DMS153 (cell line): ENCODE results near the gene ZBTB11.
A peak's percentile ranks its signal among the peaks of the same experiment; 100 is the strongest.
"Not testable (repeated sequence)": the region's sequence is repeated elsewhere in the genome, so short reads cannot be mapped to it uniquely, and the experiment has no call there.

Source experiments
- DNase-seq: peaks from one replicate; lab custom pipeline; 2025; lab: John Stamatoyannopoulos, UW

The ZBTB11 gene, protein sequence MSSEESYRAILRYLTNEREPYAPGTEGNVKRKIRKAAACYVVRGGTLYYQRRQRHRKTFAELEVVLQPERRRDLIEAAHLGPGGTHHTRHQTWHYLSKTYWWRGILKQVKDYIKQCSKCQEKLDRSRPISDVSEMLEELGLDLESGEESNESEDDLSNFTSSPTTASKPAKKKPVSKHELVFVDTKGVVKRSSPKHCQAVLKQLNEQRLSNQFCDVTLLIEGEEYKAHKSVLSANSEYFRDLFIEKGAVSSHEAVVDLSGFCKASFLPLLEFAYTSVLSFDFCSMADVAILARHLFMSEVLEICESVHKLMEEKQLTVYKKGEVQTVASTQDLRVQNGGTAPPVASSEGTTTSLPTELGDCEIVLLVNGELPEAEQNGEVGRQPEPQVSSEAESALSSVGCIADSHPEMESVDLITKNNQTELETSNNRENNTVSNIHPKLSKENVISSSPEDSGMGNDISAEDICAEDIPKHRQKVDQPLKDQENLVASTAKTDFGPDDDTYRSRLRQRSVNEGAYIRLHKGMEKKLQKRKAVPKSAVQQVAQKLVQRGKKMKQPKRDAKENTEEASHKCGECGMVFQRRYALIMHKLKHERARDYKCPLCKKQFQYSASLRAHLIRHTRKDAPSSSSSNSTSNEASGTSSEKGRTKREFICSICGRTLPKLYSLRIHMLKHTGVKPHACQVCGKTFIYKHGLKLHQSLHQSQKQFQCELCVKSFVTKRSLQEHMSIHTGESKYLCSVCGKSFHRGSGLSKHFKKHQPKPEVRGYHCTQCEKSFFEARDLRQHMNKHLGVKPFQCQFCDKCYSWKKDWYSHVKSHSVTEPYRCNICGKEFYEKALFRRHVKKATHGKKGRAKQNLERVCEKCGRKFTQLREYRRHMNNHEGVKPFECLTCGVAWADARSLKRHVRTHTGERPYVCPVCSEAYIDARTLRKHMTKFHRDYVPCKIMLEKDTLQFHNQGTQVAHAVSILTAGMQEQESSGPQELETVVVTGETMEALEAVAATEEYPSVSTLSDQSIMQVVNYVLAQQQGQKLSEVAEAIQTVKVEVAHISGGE

DNA sequence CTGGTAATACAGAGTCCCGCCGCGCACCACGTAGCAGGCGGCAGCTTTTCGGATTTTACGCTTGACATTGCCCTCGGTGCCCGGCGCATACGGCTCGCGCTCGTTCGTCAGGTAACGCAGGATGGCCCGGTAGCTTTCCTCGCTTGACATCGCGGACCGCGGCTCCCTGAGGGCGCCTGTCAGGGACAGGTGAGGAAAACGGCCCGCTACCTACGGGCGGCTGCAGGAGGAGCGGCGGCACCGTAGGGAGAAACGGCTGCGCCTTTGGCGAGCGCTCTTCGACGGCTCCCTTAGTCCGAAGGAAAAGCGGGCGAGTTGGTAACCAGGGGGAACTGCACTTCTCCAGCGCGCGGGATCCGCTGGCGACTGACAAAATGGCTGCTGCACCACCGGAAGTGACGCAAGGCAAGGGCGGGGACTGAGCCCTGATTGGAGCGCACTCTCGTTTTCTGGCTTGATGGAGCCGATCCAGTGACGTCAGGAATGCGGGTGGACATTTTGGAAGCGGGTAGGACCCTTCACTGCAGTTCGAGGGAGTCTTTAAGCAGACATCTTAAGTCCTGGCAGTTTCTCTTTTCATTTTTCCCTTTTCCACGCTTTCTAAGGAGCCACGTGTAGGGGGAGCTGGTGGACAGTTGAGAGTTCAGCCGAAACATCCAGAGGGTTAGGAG lies at the start of gene ZBTB11:
Gene ZBTB11, minus strand, starts transcription at position 368 of the 671 bp plus-strand sequence. Its CDS starts 218 bp downstream, at position 150.
- no peak for DNase-seq

GRCh38 chr3:101725890-101726275 lies 49.0 kb upstream of the ZBTB11 start:
- no peak for DNase-seq

- DNase-seq, result no peak
Observed at GRCh38 chr3:101725194-101725889, 48.4 kb upstream of the ZBTB11 start.

GRCh38 chr3:101724329-101725193 lies 47.6 kb upstream of the ZBTB11 start, which contains the start of gene CEP97:
TSS of gene CEP97 (plus strand) at chr3:101724614. CDS start at chr3:101724677, 63 bp downstream.
- peak; percentile 86 for DNase-seq

GRCh38 chr3:101722394-101723173 lies 45.7 kb upstream of the ZBTB11 start:
- DNase-seq, result no peak

DNA sequence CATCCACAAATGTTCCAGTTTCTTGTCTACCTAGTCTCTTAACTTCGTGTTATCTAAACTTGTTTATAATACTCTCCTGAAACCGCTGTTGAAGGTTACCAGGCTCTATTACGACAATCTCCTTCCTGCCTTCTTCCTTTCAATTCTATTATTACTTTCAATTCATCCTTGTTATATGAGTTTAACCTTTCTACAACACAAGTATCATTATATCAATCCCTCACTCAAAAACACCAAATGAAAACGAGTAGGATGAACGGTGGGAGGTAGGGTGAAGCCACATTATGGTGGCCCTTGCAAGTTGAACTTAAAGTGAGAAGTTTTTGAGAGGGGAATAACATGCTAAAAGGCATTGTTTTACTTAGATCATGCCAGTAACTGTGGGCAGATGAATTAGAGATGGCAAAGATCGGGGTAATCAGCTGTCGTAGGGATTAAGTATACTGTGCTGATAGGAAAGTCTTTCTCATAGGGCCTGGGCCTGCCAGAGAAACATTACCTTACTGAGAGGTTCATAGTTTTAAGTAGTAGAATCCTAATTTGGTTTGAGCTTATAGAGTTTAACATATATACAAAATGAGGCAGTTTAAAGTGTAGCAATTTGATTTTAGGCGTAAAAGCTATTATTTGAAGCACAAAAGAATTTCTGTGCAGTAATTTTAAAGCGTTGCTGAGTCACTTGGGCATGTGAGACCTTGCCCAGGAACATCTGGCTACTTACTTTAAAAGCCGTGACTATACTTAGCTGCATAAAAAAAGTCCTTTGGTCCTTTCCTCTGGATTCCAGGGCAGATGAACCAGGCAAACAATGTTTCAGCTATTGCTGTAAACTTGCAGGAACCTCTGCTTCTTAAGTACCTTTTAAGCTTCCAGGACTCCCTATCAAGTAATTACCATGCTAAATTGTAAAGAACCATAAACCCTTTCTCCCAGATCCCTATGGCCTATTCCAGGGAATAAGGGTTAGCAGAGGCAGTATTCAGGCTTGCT lies 44.2 kb upstream of the ZBTB11 start:
- DNase-seq, result no peak

DNA sequence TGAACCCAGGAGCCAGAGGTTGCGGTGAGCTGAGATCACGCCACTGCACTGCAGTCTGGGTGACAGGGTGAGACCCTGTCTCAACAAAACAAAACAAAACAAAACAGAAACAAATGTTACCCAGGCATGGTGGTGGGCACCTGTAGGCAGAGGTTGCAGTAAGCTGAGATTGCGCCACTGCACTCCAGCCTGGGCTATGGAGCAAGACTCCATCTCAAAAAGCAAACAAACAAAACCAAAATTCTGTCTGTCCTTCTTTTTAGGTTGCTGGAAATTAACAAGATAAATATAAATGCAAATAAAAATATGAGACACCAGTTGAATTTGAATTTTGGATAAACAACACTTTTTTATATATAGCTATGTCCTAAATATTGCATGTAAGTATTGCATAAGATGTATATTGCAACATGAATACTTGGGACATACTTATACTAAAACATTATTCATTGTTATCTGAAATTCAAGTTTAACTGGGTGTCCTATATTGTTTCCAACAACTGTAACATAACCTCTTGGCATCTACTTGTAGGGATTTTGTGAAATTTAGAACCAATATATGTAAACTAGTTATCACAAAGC lies 42.8 kb upstream of the ZBTB11 start:
- no peak for DNase-seq

DNA sequence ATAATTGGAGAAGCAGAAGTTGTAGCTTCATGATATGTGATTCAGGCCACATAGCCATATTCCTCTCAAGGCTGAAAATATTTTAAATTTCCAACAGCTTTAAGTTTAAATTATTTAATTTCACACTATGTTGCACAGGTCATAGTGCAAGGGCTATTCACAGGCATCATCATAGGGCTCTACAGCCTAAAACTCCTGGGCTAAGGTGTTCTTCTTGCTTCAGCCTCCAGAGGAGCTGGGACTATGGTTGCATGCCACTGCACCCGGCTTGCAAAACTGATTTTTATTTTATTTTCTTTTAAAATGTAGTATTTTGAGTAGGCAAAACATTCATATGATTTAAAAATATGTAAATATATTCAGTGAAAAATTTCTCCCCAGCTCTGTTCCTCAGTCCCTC lies 41.5 kb upstream of the ZBTB11 start:
- DNase-seq, result no peak

DNA sequence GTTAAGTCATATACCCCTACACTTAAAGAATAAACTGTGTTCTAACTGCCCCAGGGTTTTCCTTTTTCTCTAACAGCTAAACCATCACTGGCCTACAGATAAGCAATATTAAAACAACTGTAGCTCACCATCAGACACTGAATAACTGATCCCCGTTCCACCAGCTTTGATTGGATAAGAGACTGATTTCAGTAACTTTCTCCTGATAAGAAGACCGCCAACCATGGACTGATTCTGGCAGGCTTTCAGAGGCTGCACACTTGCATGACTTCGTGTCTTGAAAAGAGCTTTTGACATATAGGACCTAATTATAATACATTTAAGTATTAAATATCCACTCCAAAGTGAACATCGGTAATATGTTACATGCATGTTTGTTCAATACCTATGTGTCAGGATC lies 32.2 kb upstream of the ZBTB11 start:
- DNase-seq, result no peak

DNA sequence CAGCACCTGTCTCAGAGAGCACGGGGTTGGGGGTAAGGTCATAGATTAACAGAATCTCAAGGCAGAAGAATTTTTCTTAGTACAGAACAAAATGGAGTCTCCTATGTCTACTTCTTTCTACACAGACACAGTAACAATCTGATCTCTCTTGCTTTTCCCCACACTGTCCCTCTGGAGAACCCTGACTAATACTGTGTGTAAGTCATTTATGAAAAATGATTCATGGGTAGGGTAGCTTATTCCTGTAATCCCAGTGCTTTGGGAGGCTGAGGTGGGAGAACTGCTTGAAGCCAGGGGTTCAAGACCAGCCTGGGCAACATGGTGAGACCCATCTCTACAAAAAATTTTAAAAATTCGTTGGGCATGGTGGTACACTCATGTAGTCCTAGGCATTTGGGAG lies 27.7 kb upstream of the ZBTB11 start:
- not testable (repeated sequence) for DNase-seq

DNA sequence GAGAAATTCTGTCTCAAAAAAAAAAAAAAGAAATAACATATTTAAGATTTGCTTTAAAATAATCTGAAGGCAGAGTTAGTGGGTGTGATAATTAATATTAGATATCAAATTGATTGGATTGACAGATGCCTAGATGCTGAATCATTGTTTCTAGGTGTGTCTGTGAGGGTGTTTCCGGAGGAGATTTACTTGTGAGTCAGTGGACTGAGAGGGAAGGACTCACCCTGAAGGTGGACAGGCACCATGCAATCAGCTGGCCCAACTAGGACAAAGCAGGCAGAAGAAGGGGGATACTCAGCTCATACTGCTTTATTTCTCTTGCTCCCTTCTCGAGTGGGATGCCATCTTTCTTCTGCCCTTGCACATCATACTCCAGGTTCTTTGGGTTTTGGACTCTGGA lies 26.2 kb upstream of the ZBTB11 start:
- DNase-seq, result no peak

- DNase-seq, result no peak
Observed at GRCh38 chr3:101702726-101703125, 25.8 kb upstream of the ZBTB11 start.

GRCh38 chr3:101701696-101702634 lies 25.0 kb upstream of the ZBTB11 start:
- no peak for DNase-seq

- DNase-seq, result no peak
Observed at GRCh38 chr3:101695779-101696372, 18.9 kb upstream of the ZBTB11 start.

- not testable (repeated sequence) for DNase-seq
Observed at GRCh38 chr3:101694836-101695235, 17.9 kb upstream of the ZBTB11 start.

DNA sequence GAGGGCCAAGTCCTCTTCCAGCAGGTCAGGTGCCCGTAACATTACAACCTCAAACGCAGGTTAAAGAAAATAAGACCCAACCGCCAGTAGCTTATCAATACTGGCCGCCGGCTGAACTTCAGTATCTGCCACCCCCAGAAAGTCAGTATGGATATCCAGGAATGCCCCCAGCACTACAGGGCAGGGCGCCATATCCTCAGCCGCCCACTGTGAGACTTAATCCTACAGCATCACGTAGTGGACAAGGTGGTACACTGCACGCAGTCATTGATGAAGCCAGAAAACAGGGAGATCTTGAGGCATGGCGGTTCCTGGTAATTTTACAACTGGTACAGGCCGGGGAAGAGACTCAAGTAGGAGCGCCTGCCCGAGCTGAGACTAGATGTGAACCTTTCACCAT lies 16.6 kb upstream of the ZBTB11 start:
- not testable (repeated sequence) for DNase-seq
